ENCODE data around the gene CSNK1D. TPM values are rescaled to one million over a fixed set of nuclear protein-coding genes. Genes with fewer than 3 reads are reported as not detected.

CSNK1D gene
- total RNA-seq, 2 donors from 2014 or later: 166 to 170 TPM

- H3K36me3 Mint-ChIP-seq (ENCODE audit: insufficient read depth in 2 of 2): peaks cover 9 to 25% of the 10 kb centered on the region in 2 donors
These were observed 28.1 kb downstream of the CSNK1D start for GRCh38 chr17:82245134-82246039.

GRCh38 chr17:82244413-82245133, 28.9 kb downstream of the CSNK1D start:
- no peak overlapping the region for H3K4me3 Mint-ChIP-seq
- peaks cover 38% of the 10 kb centered on the region for H3K4me1 Mint-ChIP-seq (ENCODE audit: low read depth)
- peak overlapping the region; percentile 49 for H3K27ac Mint-ChIP-seq
- H3K36me3 Mint-ChIP-seq (ENCODE audit: insufficient read depth in 2 of 2): peaks cover 9 to 25% of the 10 kb centered on the region in 2 donors
- no peaks in the 10 kb centered on the region for H3K27me3 Mint-ChIP-seq (ENCODE audit: low read depth)
- ATAC-seq (replicated peaks in 1 of 2) (no peak), DNase-seq (peak in 1 of 2 donors; percentile 41)
- no peaks in the 10 kb centered on the region for H3K9me3 Mint-ChIP-seq

More at GRCh38 chr17:82245134-82246039, 28.1 kb downstream of the CSNK1D start:
- DNase-seq (no peak), ATAC-seq (replicated peaks in 1 of 2) (no peak)
- peaks cover 35% of the 10 kb centered on the region for H3K4me1 Mint-ChIP-seq (ENCODE audit: low read depth)
- peak overlapping the region; percentile 17 for H3K27ac Mint-ChIP-seq
- H3K9me3 Mint-ChIP-seq: no peaks in the 10 kb centered on the region
- no peaks in the 10 kb centered on the region for H3K27me3 Mint-ChIP-seq (ENCODE audit: low read depth)
- H3K4me3 Mint-ChIP-seq: no peak overlapping the region

DNA sequence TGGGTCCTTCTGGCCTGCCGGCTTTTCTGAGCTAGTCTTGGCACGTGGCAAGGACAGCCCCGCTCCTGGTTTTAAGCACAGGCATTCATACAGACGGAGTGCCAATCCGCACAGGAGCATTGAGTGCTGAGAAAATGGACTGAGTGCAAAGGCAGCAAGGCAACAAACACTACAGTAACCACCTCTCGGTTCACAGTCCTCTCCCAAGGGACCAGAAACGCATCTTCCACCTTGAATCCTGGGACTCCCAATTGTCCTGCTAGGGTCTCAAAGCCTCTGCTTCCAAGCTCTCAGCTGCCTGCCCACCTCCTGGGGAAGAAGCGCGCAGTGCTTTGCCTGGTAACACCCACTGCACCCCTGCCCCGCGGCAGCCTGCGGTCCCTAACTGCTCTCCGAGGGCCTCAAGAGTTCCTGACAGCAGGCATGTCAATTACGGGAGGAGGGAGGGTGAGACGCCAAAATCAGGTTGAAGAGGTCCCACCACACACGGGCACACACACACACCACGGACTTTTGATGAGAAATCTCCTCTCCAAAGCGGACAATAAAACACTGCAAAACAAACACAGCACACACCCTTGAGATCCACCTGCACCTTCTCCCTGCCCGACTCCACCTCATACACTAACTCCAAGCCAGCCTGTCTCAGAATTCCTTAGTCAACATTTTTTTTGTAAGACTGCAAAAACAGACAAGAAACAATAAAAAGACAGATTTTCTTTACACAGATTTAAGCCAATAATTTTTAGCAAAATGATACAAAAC, 29.7 kb downstream of the CSNK1D start:
- H3K36me3 Mint-ChIP-seq (ENCODE audit: insufficient read depth in 2 of 2): peaks cover 9 to 23% of the 10 kb centered on the region in 2 donors
- peak overlapping the region; percentile 49 for H3K27ac Mint-ChIP-seq
- H3K4me1 Mint-ChIP-seq (ENCODE audit: low read depth): peaks cover 41% of the 10 kb centered on the region
- no peaks in the 10 kb centered on the region for H3K27me3 Mint-ChIP-seq (ENCODE audit: low read depth)
- H3K9me3 Mint-ChIP-seq: no peaks in the 10 kb centered on the region
- DNase-seq (no peak), ATAC-seq (replicated peaks in 1 of 2) (no peak)
- H3K4me3 Mint-ChIP-seq: no peak overlapping the region

- Mint-ChIP-seq H3K27me3 (ENCODE audit: low read depth) (no peaks in the 10 kb centered on the region), H3K4me1 (ENCODE audit: low read depth) (peaks cover 49% of the 10 kb centered on the region), H3K36me3 (ENCODE audit: insufficient read depth in 2 of 2) (peaks cover 9 to 17% of the 10 kb centered on the region in 2 donors), H3K4me3 (no peak overlapping the region), H3K27ac (no peak overlapping the region), H3K9me3 (no peaks in the 10 kb centered on the region)
- ATAC-seq (replicated peaks in 1 of 2): no peak
- DNase-seq: no peak
These were observed 30.4 kb downstream of the CSNK1D start for GRCh38 chr17:82242977-82243647.

- DNase-seq (no peak), ATAC-seq (replicated peaks in 1 of 2) (no peak)
- Mint-ChIP-seq H3K27me3 (ENCODE audit: low read depth) (no peaks in the 10 kb centered on the region), H3K4me3 (peak overlapping the region in 1 of 2 donors; percentile 44), H3K9me3 (no peaks in the 10 kb centered on the region), H3K27ac (peak overlapping the region; percentile 11), H3K36me3 (ENCODE audit: insufficient read depth in 2 of 2) (peaks cover 7 to 12% of the 10 kb centered on the region in 2 donors), H3K4me1 (ENCODE audit: low read depth) (peaks cover 49% of the 10 kb centered on the region)
These were observed 30.9 kb downstream of the CSNK1D start for GRCh38 chr17:82242698-82242976.

DNA sequence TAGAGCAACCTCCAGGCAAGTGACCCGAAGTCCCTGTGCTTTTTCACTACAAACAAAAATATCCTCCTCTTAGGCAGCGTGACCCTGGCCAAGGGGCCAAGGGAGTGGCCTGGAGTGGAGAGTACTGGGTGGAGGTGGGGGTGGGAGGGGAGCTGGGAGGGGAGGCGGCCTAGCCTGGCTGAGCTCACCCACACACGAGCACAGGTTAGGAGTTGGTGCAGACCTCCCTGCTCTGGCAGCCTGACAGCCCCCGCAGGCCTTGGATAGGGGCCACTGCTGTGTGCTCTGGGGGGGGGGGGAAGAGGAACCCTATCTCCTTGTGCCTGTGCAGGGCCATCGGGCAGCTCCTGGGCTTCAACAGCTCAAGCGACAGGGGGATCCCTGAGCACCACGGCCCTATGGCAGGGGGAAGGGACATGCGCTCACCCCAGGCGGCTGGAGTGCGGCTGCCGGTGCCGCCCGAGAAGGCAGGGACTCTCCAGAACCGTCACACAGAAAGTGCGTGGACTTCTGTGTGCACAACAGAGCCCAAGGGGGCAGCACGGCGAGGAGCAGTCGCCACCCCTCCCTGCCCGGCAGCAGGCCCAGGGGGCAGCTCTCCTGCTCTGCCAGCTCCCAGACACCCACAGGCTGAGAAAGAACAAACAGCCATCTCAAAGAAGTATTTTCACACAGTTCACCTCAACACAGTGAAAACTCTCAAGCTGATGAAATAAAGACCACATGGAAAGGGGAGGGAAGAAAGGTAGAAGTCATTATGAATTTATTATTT, 31.4 kb downstream of the CSNK1D start:
- DNase-seq (no peak), ATAC-seq (replicated peaks in 1 of 2) (peak; percentile 4)
- Mint-ChIP-seq H3K27me3 (ENCODE audit: low read depth) (no peaks in the 10 kb centered on the region), H3K36me3 (ENCODE audit: insufficient read depth in 2 of 2) (peaks cover 7 to 13% of the 10 kb centered on the region in 2 donors), H3K27ac (peak overlapping the region; percentile 73), H3K4me1 (ENCODE audit: low read depth) (peaks cover 49% of the 10 kb centered on the region), H3K4me3 (peak overlapping the region in 1 of 2 donors; percentile 67), H3K9me3 (no peaks in the 10 kb centered on the region)

DNA sequence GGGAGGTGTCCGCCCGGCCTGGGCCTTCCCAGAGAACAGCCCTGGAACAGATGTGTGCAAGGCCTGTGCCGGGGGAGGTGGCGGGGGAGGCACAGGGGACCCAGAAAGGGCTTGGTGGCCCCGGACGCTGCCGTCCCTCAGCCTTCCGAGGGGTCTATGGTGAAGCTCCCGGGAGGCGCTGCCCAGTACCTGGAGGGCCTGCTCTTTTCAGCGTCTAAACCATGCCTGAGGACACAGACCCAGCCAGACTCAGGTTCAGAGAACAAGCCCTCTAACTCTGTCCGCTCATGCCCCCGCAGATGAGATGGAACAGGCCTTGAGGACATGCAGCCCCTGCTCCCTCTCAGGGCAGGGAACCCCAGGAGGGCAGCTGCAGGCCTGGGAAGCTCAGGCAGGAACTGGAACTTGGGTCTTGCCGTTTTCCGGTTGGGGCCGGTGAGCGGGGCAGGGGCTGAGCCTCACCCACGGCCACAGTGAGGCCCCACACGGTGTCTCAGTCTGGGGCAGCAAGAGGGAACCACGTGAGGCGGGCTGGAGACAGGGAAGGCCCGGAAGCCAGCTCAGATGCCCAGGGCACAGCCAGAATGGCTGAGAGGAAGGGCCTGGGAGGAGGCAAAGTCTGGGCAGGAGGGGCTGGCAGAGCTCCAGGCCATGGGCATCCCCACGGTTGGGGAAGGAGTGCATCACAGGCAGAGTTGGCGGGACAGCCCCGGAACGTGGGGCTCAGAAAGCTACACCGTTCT, 32.1 kb downstream of the CSNK1D start:
- H3K4me1 Mint-ChIP-seq (ENCODE audit: low read depth): peaks cover 45% of the 10 kb centered on the region
- H3K27me3 Mint-ChIP-seq (ENCODE audit: low read depth): no peaks in the 10 kb centered on the region
- peaks cover 7 to 12% of the 10 kb centered on the region in 2 donors for H3K36me3 Mint-ChIP-seq (ENCODE audit: insufficient read depth in 2 of 2)
- DNase-seq (peak; percentile 58 to 62), ATAC-seq (replicated peaks in 1 of 2) (peak; percentile 49 to 56)
- H3K27ac Mint-ChIP-seq: peak overlapping the region; percentile 73
- peak overlapping the region; percentile 45 to 67 for H3K4me3 Mint-ChIP-seq
- no peaks in the 10 kb centered on the region for H3K9me3 Mint-ChIP-seq

GRCh38 chr17:82240506-82241182, 32.9 kb downstream of the CSNK1D start:
- Mint-ChIP-seq H3K9me3 (no peaks in the 10 kb centered on the region), H3K27ac (peak overlapping the region; percentile 46), H3K4me3 (peak overlapping the region in 1 of 2 donors; percentile 6), H3K27me3 (ENCODE audit: low read depth) (no peaks in the 10 kb centered on the region), H3K4me1 (ENCODE audit: low read depth) (peaks cover 42% of the 10 kb centered on the region), H3K36me3 (ENCODE audit: insufficient read depth in 2 of 2) (peaks cover 7 to 12% of the 10 kb centered on the region in 2 donors)
- ATAC-seq (replicated peaks in 1 of 2) (no peak), DNase-seq (no peak)

GRCh38 chr17:82239926-82240505, 33.5 kb downstream of the CSNK1D start:
- Mint-ChIP-seq H3K27ac (peak overlapping the region; percentile 71), H3K4me1 (ENCODE audit: low read depth) (peaks cover 42% of the 10 kb centered on the region), H3K36me3 (ENCODE audit: insufficient read depth in 2 of 2) (peaks cover 7 to 11% of the 10 kb centered on the region in 2 donors), H3K4me3 (no peak overlapping the region), H3K27me3 (ENCODE audit: low read depth) (no peaks in the 10 kb centered on the region), H3K9me3 (no peaks in the 10 kb centered on the region)
- DNase-seq (no peak), ATAC-seq (replicated peaks in 1 of 2) (no peak)

- H3K9me3 Mint-ChIP-seq: no peaks in the 10 kb centered on the region
- peaks cover 4 to 6% of the 10 kb centered on the region in 2 donors for H3K36me3 Mint-ChIP-seq (ENCODE audit: insufficient read depth in 2 of 2)
- H3K4me3 Mint-ChIP-seq: peak overlapping the region in 1 of 2 donors; percentile 73
- DNase-seq: no peak
- H3K4me1 Mint-ChIP-seq (ENCODE audit: low read depth): peaks cover 42% of the 10 kb centered on the region
- no peak for ATAC-seq (replicated peaks in 1 of 2)
- H3K27ac Mint-ChIP-seq: peak overlapping the region; percentile 60
- H3K27me3 Mint-ChIP-seq (ENCODE audit: low read depth): no peaks in the 10 kb centered on the region
These were observed 34.0 kb downstream of the CSNK1D start for GRCh38 chr17:82239401-82239925.

Measured in activated T-cell treated with anti-CD3 and anti-CD28 coated beads, Interleukin-2, amount 50 U/mL, for 72 hours (primary cell).